ENCODE measurements around the gene RBKS. TPM values are rescaled to one million over a fixed set of nuclear protein-coding genes. Genes with fewer than 3 reads are reported as not detected.

Gene RBKS
- total RNA-seq, 1 donor from 2014 or later = 0.79 TPM

DNA sequence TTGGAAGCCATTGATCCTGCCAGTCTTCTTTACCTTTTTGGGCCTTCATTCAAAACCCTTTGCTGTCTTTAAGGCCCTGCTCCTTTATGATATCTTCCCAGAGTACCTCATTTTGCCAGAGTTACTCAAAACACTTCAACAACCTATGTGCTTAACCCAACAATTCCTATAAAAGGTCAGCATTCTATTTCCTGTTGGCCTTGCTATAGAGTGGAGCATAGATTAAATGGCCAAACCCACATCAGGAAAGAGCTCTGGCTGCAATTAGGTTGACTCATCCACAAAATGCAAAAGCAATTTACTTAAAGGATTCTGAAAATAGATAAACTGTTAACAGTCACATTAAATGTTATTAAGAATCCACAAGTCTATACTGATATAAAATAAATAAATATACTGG, 97.4 kb downstream of the RBKS start:
- no peak for DNase-seq (ENCODE audit: low read depth, low spot score)
- Mint-ChIP-seq H3K4me1 (peaks cover 17% of the 10 kb centered on the region), H3K9me3 (peaks cover 2% of the 10 kb centered on the region), H3K36me3 (ENCODE audit: low read depth) (peaks cover 6% of the 10 kb centered on the region), H3K27ac (ENCODE audit: unreplicated experiment) (no peak overlapping the region), H3K27me3 (ENCODE audit: low read depth) (no peaks in the 10 kb centered on the region), H3K4me3 (no peak overlapping the region)
- TF ChIP-seq, protein P1, sequence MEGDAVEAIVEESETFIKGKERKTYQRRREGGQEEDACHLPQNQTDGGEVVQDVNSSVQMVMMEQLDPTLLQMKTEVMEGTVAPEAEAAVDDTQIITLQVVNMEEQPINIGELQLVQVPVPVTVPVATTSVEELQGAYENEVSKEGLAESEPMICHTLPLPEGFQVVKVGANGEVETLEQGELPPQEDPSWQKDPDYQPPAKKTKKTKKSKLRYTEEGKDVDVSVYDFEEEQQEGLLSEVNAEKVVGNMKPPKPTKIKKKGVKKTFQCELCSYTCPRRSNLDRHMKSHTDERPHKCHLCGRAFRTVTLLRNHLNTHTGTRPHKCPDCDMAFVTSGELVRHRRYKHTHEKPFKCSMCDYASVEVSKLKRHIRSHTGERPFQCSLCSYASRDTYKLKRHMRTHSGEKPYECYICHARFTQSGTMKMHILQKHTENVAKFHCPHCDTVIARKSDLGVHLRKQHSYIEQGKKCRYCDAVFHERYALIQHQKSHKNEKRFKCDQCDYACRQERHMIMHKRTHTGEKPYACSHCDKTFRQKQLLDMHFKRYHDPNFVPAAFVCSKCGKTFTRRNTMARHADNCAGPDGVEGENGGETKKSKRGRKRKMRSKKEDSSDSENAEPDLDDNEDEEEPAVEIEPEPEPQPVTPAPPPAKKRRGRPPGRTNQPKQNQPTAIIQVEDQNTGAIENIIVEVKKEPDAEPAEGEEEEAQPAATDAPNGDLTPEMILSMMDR (conservative IDR thresholded peaks at IDR 0.05) = no peak

GRCh38 chr2:27790796-27791195, 99.4 kb downstream of the RBKS start:
- peaks cover 6% of the 10 kb centered on the region for H3K36me3 Mint-ChIP-seq (ENCODE audit: low read depth)
- no peak for DNase-seq (ENCODE audit: low read depth, low spot score)
- no peaks in the 10 kb centered on the region for H3K27me3 Mint-ChIP-seq (ENCODE audit: low read depth)
- H3K4me3 Mint-ChIP-seq = no peak overlapping the region
- peaks cover 14% of the 10 kb centered on the region for H3K4me1 Mint-ChIP-seq
- TF ChIP-seq, protein P1 (conservative IDR thresholded peaks at IDR 0.05) = no peak
- peaks cover 2% of the 10 kb centered on the region for H3K9me3 Mint-ChIP-seq
- no peak overlapping the region for H3K27ac Mint-ChIP-seq (ENCODE audit: unreplicated experiment)

GRCh38 chr2:27782701-27783100, 107.5 kb downstream of the RBKS start:
- H3K36me3 Mint-ChIP-seq (ENCODE audit: low read depth) = peaks cover 8% of the 10 kb centered on the region
- H3K4me1 Mint-ChIP-seq = peaks cover 17% of the 10 kb centered on the region
- H3K9me3 Mint-ChIP-seq = no peaks in the 10 kb centered on the region
- no peak for DNase-seq (ENCODE audit: low read depth, low spot score)
- TF ChIP-seq, protein P1 (conservative IDR thresholded peaks at IDR 0.05) = no peak
- H3K27me3 Mint-ChIP-seq (ENCODE audit: low read depth) = no peaks in the 10 kb centered on the region
- H3K27ac Mint-ChIP-seq (ENCODE audit: unreplicated experiment) = no peak overlapping the region
- H3K4me3 Mint-ChIP-seq = no peak overlapping the region

DNA sequence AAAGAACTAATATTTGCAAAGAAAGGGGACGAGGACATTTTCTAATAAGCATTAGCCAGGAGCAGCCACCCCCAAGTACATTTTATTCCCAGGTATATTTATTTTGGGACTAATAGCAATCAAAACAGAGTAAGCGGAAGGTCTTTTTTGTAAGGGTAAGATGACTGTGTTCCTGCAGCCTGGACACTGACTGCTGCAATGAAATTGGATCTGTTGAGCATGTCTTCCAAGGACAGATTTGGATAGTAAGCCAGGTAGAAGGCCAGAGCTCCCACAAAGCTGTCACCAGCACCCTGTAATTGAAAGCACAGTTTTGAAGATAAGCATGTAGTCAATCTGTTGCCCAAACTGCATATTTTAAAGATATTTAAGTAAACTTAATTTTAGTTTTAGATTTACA, 108.7 kb downstream of the RBKS start:
- Mint-ChIP-seq H3K36me3 (ENCODE audit: low read depth) (peaks cover 8% of the 10 kb centered on the region), H3K4me1 (peaks cover 17% of the 10 kb centered on the region), H3K9me3 (no peaks in the 10 kb centered on the region), H3K27ac (ENCODE audit: unreplicated experiment) (no peak overlapping the region), H3K4me3 (no peak overlapping the region), H3K27me3 (ENCODE audit: low read depth) (no peaks in the 10 kb centered on the region)
- DNase-seq (ENCODE audit: low read depth, low spot score) = no peak
- TF ChIP-seq, protein P1 (conservative IDR thresholded peaks at IDR 0.05) = no peak

DNA sequence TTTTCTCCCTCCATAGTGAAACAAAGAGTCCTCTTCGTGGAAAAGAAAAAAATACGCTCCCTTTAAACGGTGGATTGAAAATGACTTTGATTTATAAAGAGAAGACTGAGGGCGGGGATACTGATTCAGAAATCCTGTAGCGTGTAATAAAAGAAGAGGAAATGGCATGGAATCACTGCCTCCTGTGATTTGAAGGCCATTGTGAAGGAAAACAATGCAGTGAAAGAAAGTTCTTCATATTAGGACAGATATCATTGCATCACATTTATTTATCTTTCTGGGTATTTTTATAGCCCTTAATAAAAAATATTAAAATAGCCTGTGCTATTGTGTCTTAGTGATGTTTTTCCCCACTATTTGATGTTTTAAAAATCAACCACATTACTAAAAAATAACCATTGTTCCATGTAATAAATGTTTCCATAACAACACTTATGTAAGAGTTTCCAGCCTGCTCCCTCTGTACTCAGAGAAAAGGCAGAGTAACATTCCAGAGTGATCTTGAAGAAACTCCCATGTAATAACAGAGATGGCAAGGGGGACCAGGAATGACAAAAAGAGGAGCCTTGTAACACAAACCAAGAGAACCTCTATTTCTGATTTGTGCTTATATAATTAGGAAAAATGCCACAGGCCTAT, 110.7 kb downstream of the RBKS start:
- H3K27ac Mint-ChIP-seq (ENCODE audit: unreplicated experiment) = peak overlapping the region; percentile 79
- H3K36me3 Mint-ChIP-seq (ENCODE audit: low read depth) = peaks cover 11% of the 10 kb centered on the region
- DNase-seq (ENCODE audit: low read depth, low spot score) = no peak
- no peaks in the 10 kb centered on the region for H3K9me3 Mint-ChIP-seq
- no peaks in the 10 kb centered on the region for H3K27me3 Mint-ChIP-seq (ENCODE audit: low read depth)
- no peak overlapping the region for H3K4me3 Mint-ChIP-seq
- TF ChIP-seq, protein P1 (conservative IDR thresholded peaks at IDR 0.05) = no peak
- H3K4me1 Mint-ChIP-seq = peaks cover 20% of the 10 kb centered on the region

Data from neural crest cell (in vitro differentiated cells).